Neural cell (in vitro differentiated cells): ENCODE measurements around the gene KIAA1210. TPM values are rescaled to one million over a fixed set of nuclear protein-coding genes. Genes with fewer than 3 reads are reported as not detected.

Experiments
- H2AFZ ChIP-seq: fragments of 200-600, 300-800 bp; sonication (generic), shearing (Covaris generic); 2 replicates; pipeline ENCODE4 v1.6.0; 2014; ENCODE audit warnings: low read depth, mild to moderate bottlenecking, antibody characterized with exemption, low read length, moderate library complexity
- H3F3A ChIP-seq: fragments of 200-600 bp; shearing (Covaris generic); 2 replicates; pipeline ENCODE4 v1.6.1; 2016; ENCODE audit warnings: mild to moderate bottlenecking, moderate library complexity, mixed read lengths, antibody characterized with exemption, low read length; ENCODE audit not compliant: insufficient read depth, poor library complexity, severe bottlenecking
- H3K27ac ChIP-seq: fragments of 200-600, 300-800 bp; sonication (generic), shearing (Covaris generic); 2 replicates; pipeline ENCODE4 v1.5.1; 2014; ENCODE audit warnings: mild to moderate bottlenecking, low read length, moderate library complexity
- H3K27me3 ChIP-seq: fragments of 300-800, 200-600 bp; sonication (generic), shearing (Covaris generic); 2 replicates; pipeline ENCODE4 v1.6.0; 2014; ENCODE audit warnings: mild to moderate bottlenecking, low read depth, low read length, moderate library complexity; ENCODE audit not compliant: insufficient read depth
- H3K36me3 ChIP-seq: fragments of 300-800, 200-600 bp; sonication (generic), shearing (Covaris generic); 2 replicates; pipeline ENCODE4 v1.5.1; 2014; ENCODE audit warnings: mild to moderate bottlenecking, antibody characterized with exemption, low read length, moderate library complexity; ENCODE audit not compliant: insufficient read depth
- H3K4me2 ChIP-seq: fragments of 300-800, 200-600 bp; sonication (generic), shearing (Covaris generic); 2 replicates; pipeline ENCODE4 v1.6.0; 2014; ENCODE audit warnings: mild to moderate bottlenecking, low read length
- H3K4me3 ChIP-seq: fragments of 300-800, 200-600 bp; sonication (generic), shearing (Covaris generic); 2 replicates; pipeline ENCODE4 v1.5.1; 2014; ENCODE audit warnings: mild to moderate bottlenecking, low read length, moderate library complexity
- H3K79me2 ChIP-seq: fragments of 200-600 bp; shearing (Covaris generic); replicated peaks from 2 replicates; pipeline ENCODE4 v1.6.0; 2014; ENCODE audit warnings: mild to moderate bottlenecking, low read length, moderate library complexity; ENCODE audit not compliant: insufficient read depth
- H3K9ac ChIP-seq: fragments of 300-800, 200-600 bp; sonication (generic), shearing (Covaris generic); 2 replicates; pipeline ENCODE4 v1.6.1; 2016; ENCODE audit warnings: mild to moderate bottlenecking, low read length, mixed read lengths
- H3K9me2 ChIP-seq: fragments of 200-600 bp; shearing (Covaris generic); 2 replicates; pipeline ENCODE4 v1.6.1; 2016; ENCODE audit warnings: mild to moderate bottlenecking, low read length, mixed read lengths; ENCODE audit not compliant: insufficient read depth
- H3K9me3 ChIP-seq: fragments of 200-600, 300-800 bp; sonication (generic), shearing (Covaris generic); 2 replicates; pipeline ENCODE4 v1.6.1; 2016; ENCODE audit warnings: mild to moderate bottlenecking, mixed run types, low read length, moderate library complexity, mixed read lengths
- H4K20me1 ChIP-seq: fragments of 200-600 bp; shearing (Covaris generic); 2 replicates; pipeline ENCODE4 v1.6.1; 2016; ENCODE audit warnings: mild to moderate bottlenecking, mixed run types; ENCODE audit not compliant: insufficient read depth
- CTCF ChIP-seq: fragments of 450-650 bp; IDR thresholded peaks from 2 replicates; pipeline ENCODE4 v1.5.1; 2014; ENCODE audit warnings: antibody characterized with exemption, mild to moderate bottlenecking, moderate library complexity; ENCODE audit not compliant: poor library complexity, severe bottlenecking
- EP300 ChIP-seq: fragments of 450-650 bp; conservative IDR thresholded peaks from 2 replicates; pipeline ENCODE4 v1.6.1; 2014; ENCODE audit warnings: antibody characterized with exemption, mild to moderate bottlenecking, moderate library complexity; ENCODE audit not compliant: poor library complexity, severe bottlenecking
- EZH2 ChIP-seq: fragments of 200-600, 300-800 bp; shearing (Covaris generic), sonication (generic); IDR thresholded peaks from 2 replicates; pipeline ENCODE4 v1.6.1; 2014; ENCODE audit warnings: antibody characterized with exemption, low read length, borderline replicate concordance, mild to moderate bottlenecking; ENCODE audit not compliant: insufficient read depth, poor library complexity, severe bottlenecking
- MXI1 ChIP-seq: fragments of 450-650 bp; conservative IDR thresholded peaks from 2 replicates; pipeline ENCODE4 v1.6.1; 2014; ENCODE audit warnings: antibody characterized with exemption, mild to moderate bottlenecking; ENCODE audit not compliant: poor library complexity, severe bottlenecking
- POLR2AphosphoS5 ChIP-seq: IDR thresholded peaks from 2 replicates; pipeline ENCODE4 v1.6.1; 2012
- RAD21 ChIP-seq: fragments of 450-650 bp; conservative IDR thresholded peaks from 2 replicates; pipeline ENCODE4 v1.6.1; 2014; ENCODE audit warnings: antibody characterized with exemption, mild to moderate bottlenecking, moderate library complexity
- REST ChIP-seq: IDR thresholded peaks from 2 replicates; pipeline ENCODE4 v1.6.1; 2012; ENCODE audit warnings: borderline replicate concordance
- SMC3 ChIP-seq: fragments of 450-650 bp; conservative IDR thresholded peaks from 2 replicates; pipeline ENCODE4 v1.6.1; 2014; ENCODE audit warnings: antibody characterized with exemption, mild to moderate bottlenecking, moderate library complexity; ENCODE audit not compliant: poor library complexity
- TAF1 ChIP-seq: IDR thresholded peaks from 2 replicates; pipeline ENCODE4 v1.6.1; 2012; ENCODE audit warnings: low read depth
- polyA plus RNA-seq: library from polyadenylated mRNA; depleted of rRNA; stranded (reverse); fragments of >200 nt; gene quantifications from 2 replicates; pipeline ENCODE4 v1.2.3, GENCODE V29; 2014

Gene KIAA1210
- polyA plus RNA-seq, 1 donor from 2014 or later: not detected

- Histone ChIP-seq H3K9me2 (no peaks in the 10 kb centered on the region), H3K79me2 (no peaks in the 10 kb centered on the region), H3F3A (no peaks in the 10 kb centered on the region), H3K27ac (no peak overlapping the region), H3K27me3 (no peaks in the 10 kb centered on the region), H3K4me3 (no peak overlapping the region), H2AFZ (no peak overlapping the region), H3K4me2 (no peak overlapping the region), H3K36me3 (no peaks in the 10 kb centered on the region), H3K9me3 (no peaks in the 10 kb centered on the region), H4K20me1 (no peaks in the 10 kb centered on the region), H3K9ac (no peak overlapping the region)
- TF ChIP-seq POLR2AphosphoS5 (no peak), RAD21 (no peak), CTCF (no peak), EP300 (no peak), REST (no peak), SMC3 (no peak), EZH2 (no peak), TAF1 (no peak), MXI1 (no peak)
Observed at GRCh38 chrX:119089619-119090018, 38.0 kb downstream of the KIAA1210 start.

- Histone ChIP-seq H2AFZ (no peak overlapping the region), H3K4me2 (no peak overlapping the region), H3F3A (no peaks in the 10 kb centered on the region), H3K36me3 (no peaks in the 10 kb centered on the region), H3K4me3 (no peak overlapping the region), H3K9ac (no peak overlapping the region), H3K27me3 (no peaks in the 10 kb centered on the region), H3K79me2 (no peaks in the 10 kb centered on the region), H4K20me1 (no peaks in the 10 kb centered on the region), H3K9me3 (no peaks in the 10 kb centered on the region), H3K9me2 (no peaks in the 10 kb centered on the region), H3K27ac (no peak overlapping the region)
- TF ChIP-seq POLR2AphosphoS5 (no peak), TAF1 (no peak), EP300 (no peak), MXI1 (no peak), EZH2 (no peak), RAD21 (no peak), SMC3 (no peak)
Observed at GRCh38 chrX:119087121-119087520, 40.5 kb downstream of the KIAA1210 start.
